OCI-LY7 (cell line): ENCODE measurements around the gene HS1BP3. TPM values are rescaled to one million over a fixed set of nuclear protein-coding genes. Genes with fewer than 3 reads are reported as not detected.

Experiments used
- BruUV-seq: library from RNA; stranded (reverse); fragments of 400-500 nt; replicated peaks from 2 replicates; lab custom pipeline; 2021; lab: Mats Ljungman, UMichigan
- CTCF ChIA-PET: fragments of 300-600 bp; sonication (Branson Sonifier 250); formaldehyde crosslinking; loops from one replicate; lab custom pipeline; 2022; ENCODE audit warnings: antibody characterized with exemption; ENCODE audit not compliant: unreplicated experiment; lab: Charles Lee
- POLR2A ChIA-PET: fragments of 300-600 bp; sonication (Branson Sonifier 250); formaldehyde crosslinking; loops from one replicate; lab custom pipeline; 2022; ENCODE audit warnings: antibody characterized with exemption; lab: Charles Lee
- DNase-seq: peaks from one replicate; pipeline ENCODE4 v3.0.0-alpha.2; 2015; ENCODE audit warnings: low spot score
- H2AFZ ChIP-seq: fragments of 200-600 bp; sonication (generic), shearing (Covaris generic); 2 replicates; pipeline ENCODE4 v1.6.1; 2014; ENCODE audit warnings: mild to moderate bottlenecking, antibody characterized with exemption, low read length, moderate library complexity
- H3K27ac ChIP-seq: fragments of 200-600 bp; sonication (generic); 2 replicates; pipeline ENCODE4 v1.5.1; 2014; ENCODE audit warnings: mixed run types, low read depth, mild to moderate bottlenecking, moderate library complexity, low read length, inconsistent platforms; ENCODE audit not compliant: poor library complexity, severe bottlenecking
- H3K36me3 ChIP-seq: fragments of 200-600 bp; sonication (generic); 2 replicates; pipeline ENCODE4 v1.6.1; 2014; ENCODE audit warnings: mild to moderate bottlenecking, antibody characterized with exemption, low read length, moderate library complexity, mixed read lengths; ENCODE audit not compliant: insufficient read depth
- H3K4me1 ChIP-seq: fragments of 200-600 bp; sonication (generic); 2 replicates; pipeline ENCODE4 v1.5.1; 2014; ENCODE audit warnings: mild to moderate bottlenecking, low read length; ENCODE audit not compliant: insufficient read depth, poor library complexity, severe bottlenecking
- H3K4me2 ChIP-seq: fragments of 200-600 bp; sonication (generic); 2 replicates; pipeline ENCODE4 v1.6.1; 2014; ENCODE audit warnings: mild to moderate bottlenecking, low read length
- H3K4me3 ChIP-seq: fragments of 200-600 bp; sonication (generic); 2 replicates; pipeline ENCODE4 v1.5.1; 2014; ENCODE audit warnings: mild to moderate bottlenecking, low read depth, low read length; ENCODE audit not compliant: poor library complexity, severe bottlenecking
- H3K79me2 ChIP-seq: fragments of 200-600 bp; sonication (generic); 2 replicates; pipeline ENCODE4 v1.6.1; 2016; ENCODE audit warnings: low read depth, mild to moderate bottlenecking, low read length, moderate library complexity, mixed read lengths; ENCODE audit not compliant: insufficient read depth
- H3K9me2 ChIP-seq: fragments of 200-600 bp; sonication (generic); 2 replicates; pipeline ENCODE4 v1.6.1; 2016; ENCODE audit warnings: mild to moderate bottlenecking, low read length, mixed read lengths; ENCODE audit not compliant: insufficient read depth
- H3K9me3 ChIP-seq: fragments of 200-600 bp; sonication (generic); 2 replicates; pipeline ENCODE4 v1.6.1; 2014; ENCODE audit warnings: mild to moderate bottlenecking, mixed run types, low read length, mixed read lengths
- H4K20me1 ChIP-seq: fragments of 200-600 bp; sonication (generic); 2 replicates; pipeline ENCODE4 v1.6.1; 2014; ENCODE audit warnings: mild to moderate bottlenecking, antibody characterized with exemption, low read length, moderate library complexity, mixed read lengths; ENCODE audit not compliant: insufficient read depth
- EZH2phosphoT487 ChIP-seq: fragments of 200-600 bp; sonication (generic); IDR thresholded peaks from 2 replicates; pipeline ENCODE4 v1.6.1; 2018; ENCODE audit warnings: low read depth, borderline replicate concordance, mild to moderate bottlenecking, mixed run types, antibody characterized with exemption, low read length, moderate library complexity, mixed read lengths
- intact Hi-C: fragments of 100-400 bp; cut with micrococcal nuclease; formaldehyde crosslinking; loops from one replicate; pipeline ENCODE4 v1.10.0; 2022; ENCODE audit not compliant: unreplicated experiment
- total RNA-seq, 2 experiments: library from RNA; depleted of rRNA in 1 of 2; stranded (reverse); fragments of >200 nt in 1 of 2; shearing (Covaris generic) in 1 of 2; gene quantifications; 2 replicates each; pipeline ENCODE4 v1.2.3, GENCODE V29; 2014 to 2022
- TF ChIP-seq, protein P1 (sequence below): fragments of 200-600 bp; sonication (generic); conservative IDR thresholded peaks from 2 replicates; pipeline ENCODE4 v1.5.1; 2014; ENCODE audit warnings: mild to moderate bottlenecking, antibody characterized with exemption, low read length, moderate library complexity, mixed read lengths

HS1BP3 gene
- total RNA-seq, 2 experiments from 2014 or later = 10.6 to 15.2 TPM

DNA sequence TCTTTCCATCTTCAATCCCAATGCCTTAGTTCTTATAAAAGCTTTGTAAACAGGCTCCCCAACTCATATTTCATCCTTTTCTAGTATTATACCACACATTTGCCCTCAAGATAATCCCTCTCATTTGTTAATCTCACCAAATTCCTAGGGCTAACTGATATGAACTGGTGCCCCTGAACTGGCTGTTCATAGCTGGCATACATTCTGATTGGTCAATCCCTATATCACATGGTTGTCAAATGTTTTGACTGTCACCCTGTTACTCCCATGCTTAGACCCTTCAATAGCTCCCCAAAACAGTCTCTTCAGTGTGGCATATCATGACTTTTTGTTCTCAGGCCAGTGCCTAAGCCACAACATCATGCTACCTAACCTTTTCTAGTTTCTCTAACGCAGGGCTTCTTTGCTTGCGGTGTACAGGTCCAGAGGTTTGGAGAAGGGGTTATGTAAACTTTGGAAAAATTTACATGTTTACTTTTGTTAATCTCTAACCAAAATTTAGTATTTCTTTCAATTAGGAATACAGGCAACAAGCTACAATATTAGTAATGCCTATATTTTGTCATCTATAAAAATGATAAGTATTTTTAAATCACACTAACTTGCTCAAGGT, 46.5 kb upstream of the HS1BP3 start:
- intact Hi-C loops = no loop called here
- POLR2A ChIA-PET = interaction anchor here (0.6 to 4.0 kb wide), 5 partner anchors 13 to 1511 kb away, joined by 3 to 28 read pairs (median 3); no protein-coding TSS in a partner anchor
- Histone ChIP-seq H4K20me1 (no peaks in the 10 kb centered on the region), H3K4me1 (peaks cover 48% of the 10 kb centered on the region), H3K9me3 (no peaks in the 10 kb centered on the region), H3K4me3 (no peak overlapping the region), H3K9me2 (no peaks in the 10 kb centered on the region), H3K36me3 (peaks cover 29% of the 10 kb centered on the region), H3K27ac (no peak overlapping the region), H3K79me2 (no peaks in the 10 kb centered on the region), H3K4me2 (no peak overlapping the region), H2AFZ (no peak overlapping the region)
- TF ChIP-seq, protein P1, sequence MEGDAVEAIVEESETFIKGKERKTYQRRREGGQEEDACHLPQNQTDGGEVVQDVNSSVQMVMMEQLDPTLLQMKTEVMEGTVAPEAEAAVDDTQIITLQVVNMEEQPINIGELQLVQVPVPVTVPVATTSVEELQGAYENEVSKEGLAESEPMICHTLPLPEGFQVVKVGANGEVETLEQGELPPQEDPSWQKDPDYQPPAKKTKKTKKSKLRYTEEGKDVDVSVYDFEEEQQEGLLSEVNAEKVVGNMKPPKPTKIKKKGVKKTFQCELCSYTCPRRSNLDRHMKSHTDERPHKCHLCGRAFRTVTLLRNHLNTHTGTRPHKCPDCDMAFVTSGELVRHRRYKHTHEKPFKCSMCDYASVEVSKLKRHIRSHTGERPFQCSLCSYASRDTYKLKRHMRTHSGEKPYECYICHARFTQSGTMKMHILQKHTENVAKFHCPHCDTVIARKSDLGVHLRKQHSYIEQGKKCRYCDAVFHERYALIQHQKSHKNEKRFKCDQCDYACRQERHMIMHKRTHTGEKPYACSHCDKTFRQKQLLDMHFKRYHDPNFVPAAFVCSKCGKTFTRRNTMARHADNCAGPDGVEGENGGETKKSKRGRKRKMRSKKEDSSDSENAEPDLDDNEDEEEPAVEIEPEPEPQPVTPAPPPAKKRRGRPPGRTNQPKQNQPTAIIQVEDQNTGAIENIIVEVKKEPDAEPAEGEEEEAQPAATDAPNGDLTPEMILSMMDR = no peak
- TF ChIP-seq EZH2phosphoT487 = no peak
- no TSS peak for BruUV-seq
- CTCF ChIA-PET = no interaction called here
- no peak for DNase-seq

DNA sequence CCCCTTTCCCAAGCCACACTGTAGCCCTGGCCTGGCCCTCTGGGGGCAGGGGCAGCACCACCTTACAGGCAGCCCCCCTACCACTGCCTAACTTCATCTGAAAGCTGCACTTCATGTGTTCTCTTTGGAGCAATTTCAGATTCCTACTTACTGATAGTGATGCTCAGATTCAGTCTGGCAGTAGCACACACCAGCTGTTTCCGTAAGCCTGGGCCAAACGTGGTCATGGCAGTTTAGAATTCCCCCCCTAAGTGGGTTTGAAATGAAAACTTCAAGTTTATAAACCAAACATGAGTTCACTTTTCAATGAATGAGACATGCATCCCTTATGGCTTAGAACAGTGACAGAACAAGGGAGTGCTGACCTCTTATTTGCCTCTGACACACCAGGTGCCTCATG, 45.5 kb upstream of the HS1BP3 start:
- no peaks in the 10 kb centered on the region for H3K79me2 ChIP-seq
- no peak overlapping the region for H2AFZ ChIP-seq
- H3K4me3 ChIP-seq = no peak overlapping the region
- 0 out of 2 replicates have a peak overlapping the region, but pooled peaks have one; percentile 42 for H3K4me2 ChIP-seq
- intact Hi-C loops = no loop called here
- peaks cover 29% of the 10 kb centered on the region for H3K36me3 ChIP-seq
- TF ChIP-seq, protein P1 = no peak
- ChIA-PET POLR2A (interaction anchor here (0.5 to 4.0 kb wide), 5 partner anchors 16 to 1512 kb away, joined by 3 to 28 read pairs (median 3); no protein-coding TSS in a partner anchor), CTCF (no interaction called here)
- H3K9me2 ChIP-seq = no peaks in the 10 kb centered on the region
- no peak for DNase-seq
- no TSS peak for BruUV-seq
- no peaks in the 10 kb centered on the region for H4K20me1 ChIP-seq
- H3K4me1 ChIP-seq = peaks cover 48% of the 10 kb centered on the region
- H3K9me3 ChIP-seq = no peaks in the 10 kb centered on the region
- no peak overlapping the region for H3K27ac ChIP-seq

DNA sequence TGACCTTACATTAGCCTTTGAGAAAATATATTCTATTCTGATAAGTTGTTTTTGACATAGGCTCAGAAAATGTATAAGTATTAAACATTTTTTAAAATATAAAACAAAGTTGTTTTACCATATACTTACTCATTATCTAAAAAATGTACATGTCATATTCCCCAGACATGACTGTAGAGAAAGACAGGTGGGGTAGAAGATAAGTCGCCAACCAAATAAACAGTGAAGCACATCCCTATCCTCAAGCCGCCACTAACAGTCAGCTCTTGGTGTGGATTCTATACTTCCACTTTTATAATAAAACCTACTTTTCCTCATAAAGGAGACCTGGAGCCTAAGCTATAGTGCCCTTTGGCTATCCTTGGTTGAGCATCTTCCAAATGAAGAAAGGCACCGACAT, 42.4 kb upstream of the HS1BP3 start:
- Histone ChIP-seq H3K9me2 (no peaks in the 10 kb centered on the region), H3K79me2 (no peaks in the 10 kb centered on the region), H3K9me3 (no peaks in the 10 kb centered on the region), H2AFZ (no peak overlapping the region), H3K27ac (no peak overlapping the region), H3K36me3 (peaks cover 19% of the 10 kb centered on the region), H3K4me1 (peaks cover 30% of the 10 kb centered on the region), H3K4me3 (no peak overlapping the region), H4K20me1 (no peaks in the 10 kb centered on the region), H3K4me2 (no peak overlapping the region)
- TF ChIP-seq, protein P1 = no peak
- no peak for TF ChIP-seq EZH2phosphoT487
- POLR2A ChIA-PET = interaction anchor here (1.1 to 4.2 kb wide), 4 partner anchors 16 to 104 kb away, joined by 3 to 27 read pairs (median 5); partner anchors contain the start of gene HS1BP3
- CTCF ChIA-PET = interaction anchor here (1.8 kb wide), 1 partner anchor 17 kb away, joined by 8 read pairs; no protein-coding TSS in a partner anchor
- intact Hi-C loops = no loop called here
- DNase-seq = no peak
- BruUV-seq = no TSS peak
